ENCODE results near the gene ALDH3B2. TPM values are rescaled to one million over a fixed set of nuclear protein-coding genes. Genes with fewer than 3 reads are reported as not detected.

The ALDH3B2 gene
- total RNA-seq, 1 donor from 2014 or later, result not detected

GRCh38 chr11:67647471-67647870, 27.0 kb downstream of the ALDH3B2 start:
- Mint-ChIP-seq H3K4me3 (peak overlapping the region; percentile 53), H3K27me3 (peaks cover 2% of the 10 kb centered on the region), H3K9me3 (no peaks in the 10 kb centered on the region), H3K27ac (no peak overlapping the region), H3K36me3 (ENCODE audit: low read depth) (no peaks in the 10 kb centered on the region), H3K4me1 (peaks cover 67% of the 10 kb centered on the region)
- intact Hi-C loops (cut with micrococcal nuclease), result no loop called here
- no peak for DNase-seq
- TF ChIP-seq CTCF (IDR thresholded peaks at IDR 0.05), result no peak
- ATAC-seq (ENCODE audit: low read depth), result no peak
- CTCF ChIA-PET, result interaction anchor here (0.8 to 4.2 kb wide), 7 partner anchors 12 to 72 kb away, joined by 3 to 55 read pairs (median 5); partner anchors contain the start of gene NUDT8
- POLR2A ChIA-PET, result interaction anchor here (1.3 to 7.2 kb wide), 6 partner anchors 10 to 293 kb away, joined by 4 to 43 read pairs (median 6); partner anchors contain the start of genes GSTP1 and NUDT8

- Mint-ChIP-seq H3K4me1 (peaks cover 67% of the 10 kb centered on the region), H3K27ac (peak overlapping the region; percentile 6), H3K27me3 (peaks cover 2% of the 10 kb centered on the region), H3K4me3 (peak overlapping the region; percentile 39), H3K9me3 (no peaks in the 10 kb centered on the region), H3K36me3 (ENCODE audit: low read depth) (no peaks in the 10 kb centered on the region)
- peak; percentile 66 for ATAC-seq (ENCODE audit: low read depth)
- ChIA-PET CTCF (interaction anchor here (0.8 to 4.2 kb wide), 8 partner anchors 9 to 301 kb away, joined by 3 to 55 read pairs (median 4); partner anchors contain the start of gene NUDT8), POLR2A (interaction anchor here (0.6 to 7.2 kb wide), 9 partner anchors 9 to 273 kb away, joined by 3 to 43 read pairs (median 4); partner anchors contain the start of genes CLCF1, GSTP1 and NUDT8)
- intact Hi-C loops (cut with micrococcal nuclease), result no loop called here
- TF ChIP-seq CTCF (IDR thresholded peaks at IDR 0.05), result no peak
- DNase-seq, result peak; percentile 61
Observed at GRCh38 chr11:67646535-67647336, 27.7 kb downstream of the ALDH3B2 start.

GRCh38 chr11:67645521-67646461, 28.6 kb downstream of the ALDH3B2 start:
- DNase-seq, result no peak
- no peak for ATAC-seq (ENCODE audit: low read depth)
- Mint-ChIP-seq H3K4me3 (peak overlapping the region; percentile 39), H3K27me3 (peaks cover 2% of the 10 kb centered on the region), H3K27ac (no peak overlapping the region), H3K36me3 (ENCODE audit: low read depth) (no peaks in the 10 kb centered on the region), H3K9me3 (no peaks in the 10 kb centered on the region), H3K4me1 (peaks cover 64% of the 10 kb centered on the region)
- ChIA-PET POLR2A (interaction anchor here (0.6 to 7.2 kb wide), 9 partner anchors 10 to 272 kb away, joined by 3 to 43 read pairs (median 4); partner anchors contain the start of genes CLCF1, GSTP1 and NUDT8), CTCF (interaction anchor here (1.0 to 4.2 kb wide), 7 partner anchors 8 to 300 kb away, joined by 3 to 55 read pairs (median 3); partner anchors contain the start of gene NUDT8)
- intact Hi-C loops (cut with micrococcal nuclease), result no loop called here
- no peak for TF ChIP-seq CTCF (IDR thresholded peaks at IDR 0.05)

GRCh38 chr11:67644472-67645418, 29.7 kb downstream of the ALDH3B2 start:
- H3K36me3 Mint-ChIP-seq (ENCODE audit: low read depth), result no peaks in the 10 kb centered on the region
- ChIA-PET POLR2A (interaction anchor here (1.0 to 7.2 kb wide), 2 partner anchors 15 to 244 kb away, joined by 3 to 43 read pairs; partner anchors contain the start of gene NUDT8), CTCF (interaction anchor here (1.1 to 2.1 kb wide), 3 partner anchors 9 to 31 kb away, joined by 3 to 7 read pairs (median 4); no protein-coding TSS in a partner anchor)
- no peak for DNase-seq
- intact Hi-C loops (cut with micrococcal nuclease), result no loop called here
- H3K27me3 Mint-ChIP-seq, result peaks cover 2% of the 10 kb centered on the region
- ATAC-seq (ENCODE audit: low read depth), result no peak
- no peak for TF ChIP-seq CTCF (IDR thresholded peaks at IDR 0.05)
- H3K4me1 Mint-ChIP-seq, result peaks cover 56% of the 10 kb centered on the region
- H3K9me3 Mint-ChIP-seq, result no peaks in the 10 kb centered on the region
- H3K27ac Mint-ChIP-seq, result no peak overlapping the region
- no peak overlapping the region for H3K4me3 Mint-ChIP-seq

Measured in activated B cell treated with CpG ODN at 0.5 μM for 24 hours (primary cell).